GM18861 (cell line): ENCODE measurements around the gene SOX9.
A peak's percentile ranks its signal among the peaks of the same experiment; 100 is the strongest.

Experiments used
- ATAC-seq: cut with Tn5 transposase; IDR thresholded peaks from one replicate; pipeline ENCODE4 v1.9.1; 2021; ENCODE audit not compliant: unreplicated experiment

The SOX9 gene

DNA sequence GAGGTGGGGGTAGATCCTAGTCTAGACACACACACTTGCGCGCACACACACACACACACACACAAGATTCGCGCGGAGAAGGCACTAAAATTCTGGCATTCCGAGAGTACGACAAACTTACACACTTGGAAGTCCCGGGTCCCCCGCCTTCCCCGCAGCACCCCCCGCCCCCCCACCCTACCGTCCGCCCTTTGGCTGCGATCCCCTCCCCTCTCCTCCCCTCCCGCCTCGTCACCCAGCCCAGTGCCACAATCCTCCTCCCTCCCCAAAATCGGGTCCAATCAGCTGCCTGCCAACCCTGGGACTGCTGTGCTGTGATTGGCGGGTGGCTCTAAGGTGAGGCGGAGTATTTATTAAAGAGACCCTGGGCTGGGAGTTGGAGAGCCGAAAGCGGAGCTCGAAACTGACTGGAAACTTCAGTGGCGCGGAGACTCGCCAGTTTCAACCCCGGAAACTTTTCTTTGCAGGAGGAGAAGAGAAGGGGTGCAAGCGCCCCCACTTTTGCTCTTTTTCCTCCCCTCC is at the start of gene SOX9:
Gene SOX9, plus strand, starts transcription at position 379 of the 522 bp plus-strand sequence. CDS start 372 bp downstream, outside the sequence.
- ATAC-seq = peak; percentile 91

DNA sequence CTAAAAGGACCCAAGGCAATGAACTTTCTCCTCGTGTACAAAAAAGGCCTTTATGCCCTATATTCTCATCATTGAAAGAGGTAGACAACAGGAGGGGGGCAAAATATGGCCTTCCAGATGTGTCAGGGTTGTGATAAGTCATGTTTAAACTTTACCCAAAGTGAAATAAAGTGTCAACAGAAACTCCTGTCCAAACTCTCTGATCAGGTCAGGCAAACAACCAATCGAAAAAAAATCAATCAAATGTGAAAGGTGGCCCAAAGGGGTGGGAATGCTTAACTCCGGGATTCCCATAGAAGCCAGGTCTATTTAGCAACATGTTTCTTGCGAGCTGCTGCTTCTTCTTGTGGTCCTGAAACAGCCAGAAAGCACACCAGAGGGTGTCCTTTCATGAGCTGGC is 49.5 kb upstream of the SOX9 start:
- no peak for ATAC-seq

DNA sequence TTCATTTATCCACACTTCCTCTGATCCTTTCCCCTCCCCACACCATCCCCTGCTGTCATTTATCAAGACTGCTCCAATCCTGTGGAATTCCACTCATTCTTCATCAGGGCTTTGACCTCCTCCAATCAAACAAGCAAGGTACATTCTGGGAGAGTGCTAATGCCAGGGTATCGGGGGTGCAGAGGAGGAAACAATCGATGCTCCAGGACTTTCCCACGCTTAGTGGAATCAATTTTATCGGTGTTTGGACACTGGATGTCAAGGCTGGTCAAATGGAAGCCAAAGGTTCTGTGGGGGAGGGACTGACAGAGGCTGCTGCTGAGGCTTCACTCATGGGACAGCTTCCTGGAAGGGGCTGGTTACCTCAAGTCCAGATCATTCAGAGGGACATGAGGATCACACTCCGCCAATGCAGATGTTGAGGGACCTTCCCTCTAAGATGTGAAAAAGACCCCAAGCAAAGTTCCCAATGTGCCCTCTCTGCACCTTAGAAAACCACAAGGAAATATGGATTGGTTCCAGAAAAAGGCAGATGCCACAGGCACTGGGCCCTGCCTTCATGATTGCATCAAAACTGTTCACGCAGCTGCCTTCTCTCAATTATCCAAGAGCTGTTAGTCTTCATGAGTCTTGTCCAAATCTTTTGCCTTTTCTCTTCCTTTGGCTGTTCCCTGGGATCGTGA is 44.7 kb upstream of the SOX9 start:
- ATAC-seq = no peak

DNA sequence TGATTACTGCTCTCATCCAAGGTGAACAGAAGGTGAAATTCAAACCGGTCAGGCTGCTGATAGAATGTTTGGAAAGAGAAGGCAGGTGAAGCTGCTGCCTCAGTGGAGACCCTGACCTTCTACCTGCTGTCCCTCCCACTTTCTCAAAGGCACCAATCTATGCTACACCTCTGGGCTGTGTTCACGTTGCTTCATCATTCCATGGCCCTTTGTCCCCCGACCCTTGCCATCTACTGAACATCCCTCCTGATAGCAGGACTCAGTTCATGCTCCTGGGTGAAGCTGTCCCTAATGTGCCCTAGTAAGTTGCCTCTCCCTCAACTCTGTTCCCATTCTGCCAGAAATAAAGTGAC is 44.2 kb upstream of the SOX9 start:
- ATAC-seq = no peak

DNA sequence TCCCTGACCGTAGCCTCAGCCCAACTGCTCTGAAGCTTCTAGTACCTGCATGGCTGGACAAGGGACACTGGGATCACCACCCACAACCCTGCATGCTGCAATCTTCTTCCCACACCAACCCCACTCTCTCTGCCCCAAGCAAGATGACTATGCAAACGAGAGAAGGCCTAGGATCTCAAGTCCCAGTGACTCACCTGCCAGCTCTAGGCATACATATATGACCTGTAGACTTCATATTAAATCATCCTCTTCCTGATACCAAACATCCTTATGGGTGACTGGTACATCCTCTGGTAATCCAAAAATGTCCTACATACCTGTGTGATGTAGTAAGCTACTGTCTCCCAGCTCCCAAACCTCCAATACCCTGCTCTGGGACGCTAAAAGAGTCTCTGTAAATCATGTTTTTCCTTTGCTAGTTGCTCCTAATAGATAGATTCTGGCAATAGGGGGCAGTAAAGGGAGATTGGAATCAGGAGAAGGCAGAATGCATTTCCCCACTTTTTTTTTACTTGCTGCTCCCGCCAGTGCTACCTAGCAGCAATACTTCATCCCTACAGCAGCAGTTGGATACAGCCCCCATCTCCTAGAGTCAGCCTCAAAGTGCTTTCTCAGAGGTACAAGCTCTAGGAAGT is 43.4 kb upstream of the SOX9 start:
- no peak for ATAC-seq

DNA sequence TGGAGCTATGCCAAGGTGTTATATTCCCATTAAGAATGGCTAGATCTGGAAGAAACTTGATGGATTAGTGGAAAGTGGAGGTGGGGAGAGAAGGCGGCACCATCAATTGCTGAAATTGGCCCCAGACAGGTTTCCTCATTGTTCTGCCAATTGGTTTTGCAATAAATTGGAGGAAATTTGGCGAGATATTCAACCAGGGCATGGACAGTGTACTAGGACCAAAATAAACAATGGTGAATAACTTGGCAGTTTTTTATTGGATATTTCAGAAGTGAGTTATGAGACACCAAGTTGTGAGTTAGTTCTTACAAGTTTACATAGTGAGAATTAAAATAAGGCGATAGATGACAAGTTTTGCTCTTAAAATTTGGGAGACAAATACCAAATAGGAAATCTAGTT is 41.1 kb upstream of the SOX9 start:
- no peak for ATAC-seq

DNA sequence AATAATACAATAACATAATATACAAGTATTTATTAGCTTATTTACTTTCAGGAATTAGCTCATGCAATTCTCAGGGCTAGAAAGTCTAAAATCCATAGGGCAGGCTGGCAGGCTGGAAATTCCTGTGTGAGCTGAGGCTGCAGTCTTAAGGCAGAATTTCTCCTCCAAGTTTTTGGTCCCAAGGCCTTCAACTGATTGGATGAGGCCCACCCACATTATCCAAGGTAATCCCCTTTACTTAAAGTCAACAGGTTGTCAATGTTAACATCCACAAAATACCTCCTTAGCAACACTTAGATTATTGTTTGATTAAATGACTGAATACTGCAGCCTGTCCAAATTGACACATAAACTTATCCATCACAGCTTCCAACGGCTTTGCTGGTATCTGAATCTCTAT is 32.9 kb upstream of the SOX9 start:
- ATAC-seq = no peak

DNA sequence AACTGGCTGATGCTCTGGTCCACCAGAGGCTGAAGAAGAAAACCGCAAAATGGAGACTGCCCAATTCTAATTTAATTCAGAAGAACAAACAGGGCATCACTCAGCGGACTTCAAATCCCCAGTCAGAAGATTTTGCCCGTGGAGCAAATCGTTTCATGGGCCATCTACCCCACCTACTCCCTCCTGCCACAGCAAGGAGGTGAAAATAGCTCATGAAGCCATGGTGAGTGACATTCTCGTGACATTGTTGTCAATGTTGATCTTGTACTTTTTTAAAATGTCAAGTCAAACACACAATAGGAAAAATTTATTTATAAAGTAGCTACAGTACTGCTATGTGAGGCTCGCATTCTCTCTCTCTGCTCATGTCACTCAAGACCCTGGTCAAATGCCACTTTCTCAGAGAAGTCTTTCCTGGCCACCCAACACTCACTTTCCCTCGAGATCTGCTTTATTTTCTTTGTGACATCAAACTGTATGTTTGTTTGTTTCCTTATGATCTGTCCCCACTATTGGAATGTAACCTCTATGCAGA is 31.3 kb upstream of the SOX9 start:
- ATAC-seq = no peak

DNA sequence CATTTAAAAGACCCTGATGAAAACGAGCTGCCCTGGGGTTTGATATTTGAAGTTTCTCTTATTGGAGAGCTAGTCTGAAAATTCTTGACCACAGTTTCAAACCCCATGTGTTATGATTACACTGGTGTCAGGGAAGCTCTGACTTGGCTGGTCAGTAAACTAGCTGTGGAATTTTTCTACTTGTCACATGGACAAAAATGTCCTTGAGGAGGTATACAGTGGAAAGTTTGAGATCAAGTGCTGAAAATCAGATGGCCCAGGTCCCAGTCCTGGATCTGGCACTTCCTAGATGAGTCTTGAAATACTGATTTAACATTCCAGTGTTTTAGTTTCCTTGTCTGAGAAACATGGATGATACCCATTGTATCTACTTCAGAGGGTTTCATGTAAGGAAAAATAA is 30.7 kb upstream of the SOX9 start:
- no peak for ATAC-seq

DNA sequence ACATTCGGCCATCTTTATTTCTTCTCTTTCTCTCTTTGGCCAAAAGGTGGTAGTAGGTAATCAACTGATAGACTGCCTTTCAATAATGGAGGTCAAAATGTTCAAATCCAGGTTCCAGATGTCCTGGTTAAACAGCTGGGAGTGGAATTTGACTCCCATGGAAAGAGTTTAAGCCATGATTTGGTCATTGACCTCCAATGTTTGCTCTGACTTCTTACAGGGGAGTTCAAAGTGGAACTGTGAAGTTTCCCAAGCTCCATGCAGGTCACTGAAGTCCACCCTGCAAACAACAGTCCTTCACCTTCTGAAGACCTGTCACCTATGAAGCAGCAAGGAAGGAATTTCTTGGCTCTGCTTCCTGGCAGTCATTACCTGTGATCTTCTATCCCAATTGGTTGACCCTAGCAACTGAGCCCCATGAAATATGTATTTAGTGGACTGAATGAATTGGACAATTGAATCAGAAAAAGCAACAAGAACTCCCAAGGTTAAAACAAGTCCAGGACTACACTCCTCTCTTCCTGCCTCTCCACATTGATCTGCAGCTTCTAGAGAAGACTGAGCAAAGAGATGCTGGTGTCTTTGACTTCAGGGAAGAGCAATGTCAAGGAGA is 28.0 kb upstream of the SOX9 start:
- no peak for ATAC-seq

DNA sequence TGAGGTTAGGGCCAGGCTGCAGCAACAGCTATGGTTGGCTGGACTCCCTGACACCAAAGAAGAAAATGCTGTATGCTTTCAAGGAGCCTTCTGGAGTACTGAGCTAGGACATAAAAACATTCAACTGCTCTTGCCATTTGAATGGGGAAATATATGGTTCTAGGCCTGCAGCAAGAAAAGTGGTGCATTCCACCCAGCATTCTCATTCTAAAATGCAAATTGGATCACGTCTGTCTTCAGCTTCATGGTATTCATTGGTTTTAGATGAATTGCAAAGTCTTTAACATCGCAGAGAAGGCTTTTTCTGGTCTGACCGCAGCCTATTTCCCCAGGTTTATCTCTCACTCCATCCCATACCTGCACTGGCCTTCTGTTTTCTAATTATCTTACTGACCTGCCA is 27.1 kb upstream of the SOX9 start:
- no peak for ATAC-seq

DNA sequence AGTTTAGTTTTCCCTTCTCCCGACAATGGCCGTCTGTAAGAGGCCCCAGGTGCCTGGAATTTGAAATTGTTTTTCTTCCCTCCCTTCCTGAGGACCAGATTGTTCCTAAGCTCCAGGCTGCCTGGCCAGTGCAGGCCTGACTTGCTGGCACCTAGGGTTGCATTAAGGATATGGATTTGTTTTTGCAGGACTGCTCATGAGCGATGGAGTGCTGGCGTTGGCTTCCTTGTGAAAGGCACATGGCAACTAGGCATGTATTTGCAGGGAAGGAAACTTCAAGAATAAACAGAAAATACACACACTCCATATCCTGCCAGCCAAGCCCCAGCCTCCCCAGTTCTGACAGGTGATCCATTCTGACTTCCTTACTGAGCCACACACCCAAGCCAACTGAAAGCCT is 25.5 kb upstream of the SOX9 start:
- ATAC-seq = no peak

DNA sequence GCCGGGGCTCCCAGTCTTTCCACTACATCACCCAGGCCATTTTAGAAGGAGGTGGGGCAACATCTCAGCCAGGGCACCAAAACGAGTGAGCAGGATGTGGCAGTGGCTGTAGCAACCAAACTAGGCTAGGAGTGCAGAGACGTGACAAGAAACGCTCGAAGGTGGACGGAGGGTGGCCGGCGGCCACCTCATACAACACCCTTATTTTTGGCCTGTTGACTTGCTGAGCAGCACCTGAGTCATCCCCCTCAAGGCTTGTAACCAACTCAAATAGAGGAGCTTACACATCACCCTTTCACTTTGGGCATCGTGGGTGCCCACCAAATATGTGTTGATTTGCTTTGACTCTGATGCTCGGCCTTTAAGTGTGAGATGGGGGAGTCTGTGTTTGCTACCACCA is 23.7 kb upstream of the SOX9 start:
- no peak for ATAC-seq

DNA sequence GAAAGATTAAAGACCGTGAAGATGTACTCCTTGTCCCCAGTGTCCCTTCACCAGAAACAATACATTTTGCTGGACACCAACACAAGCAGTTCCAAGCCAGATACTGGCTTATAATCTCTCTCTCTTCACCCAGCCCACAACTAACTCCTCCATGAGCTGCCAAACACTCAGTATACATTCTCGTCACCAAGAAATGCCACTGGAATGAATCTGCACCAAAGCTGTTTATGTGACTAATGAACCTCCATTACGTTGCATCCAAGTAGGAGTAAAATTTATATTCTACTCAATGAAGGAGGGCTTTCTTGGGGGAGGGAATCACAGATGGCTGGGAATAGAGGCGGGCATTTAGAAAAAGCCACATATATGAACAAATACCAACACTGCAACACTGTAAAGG is 20.9 kb upstream of the SOX9 start:
- no peak for ATAC-seq

DNA sequence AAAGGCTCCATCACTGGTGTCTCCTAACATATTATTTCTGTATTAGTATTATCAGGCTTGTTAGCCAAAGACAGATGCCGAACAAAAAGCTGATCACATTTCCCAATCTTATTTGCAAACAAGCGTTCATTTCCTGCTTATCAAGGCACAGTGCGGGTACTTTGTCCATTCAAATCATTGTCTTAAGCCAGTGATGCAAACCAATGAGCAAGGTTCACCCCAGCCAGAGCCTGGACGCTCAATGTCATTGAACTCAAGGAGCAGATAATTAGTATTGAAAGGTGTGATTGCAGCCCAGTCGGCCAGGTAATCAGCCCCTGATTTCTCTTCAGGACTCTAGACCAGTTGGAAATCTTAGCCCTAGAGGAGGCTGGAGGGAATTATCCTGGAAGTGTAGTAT is 20.4 kb upstream of the SOX9 start:
- no peak for ATAC-seq

DNA sequence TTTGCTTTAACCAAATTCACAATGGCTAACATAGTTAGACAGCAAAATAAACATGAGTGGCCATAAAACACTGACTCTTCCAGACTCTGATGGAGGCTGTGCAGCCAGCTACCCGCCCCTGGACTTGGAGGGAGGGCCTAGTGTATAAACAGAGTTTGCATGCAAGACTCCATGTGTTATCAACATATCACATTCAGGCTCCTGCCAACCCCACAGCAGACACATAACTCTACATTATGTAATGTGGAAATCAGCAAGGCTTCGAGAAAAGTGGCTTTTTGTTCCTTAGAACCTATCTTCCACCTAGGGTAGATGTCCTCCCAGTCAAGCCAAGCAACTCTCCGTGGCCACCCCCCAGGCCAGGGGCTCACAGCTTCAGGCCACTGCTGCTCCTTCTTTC is 19.3 kb upstream of the SOX9 start:
- no peak for ATAC-seq

DNA sequence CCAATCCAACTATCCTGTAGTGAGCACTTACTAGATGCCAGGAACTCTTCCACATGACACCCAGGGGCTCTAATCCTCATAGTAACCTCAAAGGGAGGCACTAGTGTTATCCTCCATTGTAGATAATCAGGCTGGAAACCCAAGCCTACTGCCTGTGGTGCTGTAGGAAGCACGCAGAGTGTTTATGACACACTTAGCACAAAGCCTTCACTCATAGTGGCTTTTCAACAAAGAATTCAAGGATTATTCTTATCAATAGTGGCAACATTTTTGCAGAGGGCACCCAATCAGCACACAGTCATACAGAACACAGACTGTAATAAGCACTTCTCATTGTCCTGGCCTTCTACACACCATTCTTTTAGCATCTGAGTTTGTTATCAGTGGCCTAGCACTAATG is 18.5 kb upstream of the SOX9 start:
- no peak for ATAC-seq

DNA sequence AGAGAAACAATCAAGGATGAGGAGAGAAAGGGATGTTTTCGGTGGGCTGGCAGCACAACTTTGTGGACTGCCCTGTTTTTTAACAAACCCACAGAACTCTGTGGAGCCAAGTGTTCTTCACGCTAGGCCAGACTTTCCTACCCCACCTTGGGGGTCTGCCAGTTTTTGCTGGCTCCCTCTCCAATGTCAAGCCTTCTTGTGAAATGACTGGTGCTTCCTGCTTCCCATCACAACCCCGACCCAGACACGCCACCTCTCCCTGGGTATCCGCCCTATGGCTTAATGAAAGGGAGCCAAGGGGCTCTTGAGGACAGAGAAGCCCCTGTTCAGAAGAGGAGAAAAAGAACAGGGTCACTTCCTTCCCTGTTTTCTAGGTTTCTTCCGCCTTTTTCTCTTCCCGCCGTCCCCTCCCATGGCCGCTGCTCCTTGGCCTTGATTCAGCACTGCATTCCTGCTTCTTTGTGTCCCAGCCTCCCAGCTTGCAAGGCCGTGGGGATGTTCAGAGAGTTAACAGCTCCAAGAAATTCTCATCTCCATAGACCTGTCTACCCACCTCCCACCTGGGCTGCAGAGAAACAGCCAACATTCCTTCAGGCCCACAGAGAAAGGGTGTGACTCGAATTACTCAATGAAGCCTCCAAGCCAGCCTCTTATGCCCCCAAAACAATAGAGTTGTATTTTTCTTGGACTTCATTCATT is 16.5 kb upstream of the SOX9 start:
- ATAC-seq = no peak

DNA sequence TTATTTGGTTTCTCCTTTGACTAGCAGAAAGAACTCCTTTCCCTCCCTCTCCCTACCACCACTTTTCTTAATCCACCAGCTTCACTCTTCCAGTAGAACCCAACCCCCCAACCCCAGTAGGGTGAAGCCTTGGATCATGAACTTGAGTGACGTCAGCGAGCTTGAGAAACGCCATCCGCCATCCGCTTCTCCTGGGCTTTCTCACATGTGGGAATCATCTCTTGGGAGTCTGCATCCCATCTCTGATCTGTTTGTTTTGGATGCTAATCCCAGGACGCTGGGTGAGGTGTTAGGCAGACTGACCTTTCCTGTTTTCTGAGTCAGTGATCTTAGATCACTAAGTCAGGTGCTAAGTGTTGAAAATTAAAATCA is 16.0 kb upstream of the SOX9 start:
- ATAC-seq = no peak

DNA sequence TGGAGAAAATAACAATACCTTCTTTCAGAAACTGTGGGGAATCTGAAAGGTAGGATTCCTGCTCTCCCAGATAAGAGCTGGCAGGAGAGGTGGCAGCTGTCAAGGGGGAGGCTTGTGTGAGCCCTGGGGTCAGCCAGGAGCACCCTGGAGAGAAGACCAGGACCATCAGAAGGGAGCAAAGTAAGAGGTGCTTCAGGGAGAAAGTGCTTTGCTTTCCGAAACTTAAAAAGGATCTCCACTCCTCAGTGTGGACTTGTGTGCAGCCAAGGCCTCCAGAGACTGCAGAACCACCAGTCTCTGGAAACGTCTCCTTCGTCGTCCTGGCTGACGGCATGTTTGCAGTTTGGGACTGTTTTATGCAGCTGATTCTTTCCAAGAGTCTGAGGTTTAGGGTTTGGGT is 13.7 kb upstream of the SOX9 start:
- no peak for ATAC-seq

DNA sequence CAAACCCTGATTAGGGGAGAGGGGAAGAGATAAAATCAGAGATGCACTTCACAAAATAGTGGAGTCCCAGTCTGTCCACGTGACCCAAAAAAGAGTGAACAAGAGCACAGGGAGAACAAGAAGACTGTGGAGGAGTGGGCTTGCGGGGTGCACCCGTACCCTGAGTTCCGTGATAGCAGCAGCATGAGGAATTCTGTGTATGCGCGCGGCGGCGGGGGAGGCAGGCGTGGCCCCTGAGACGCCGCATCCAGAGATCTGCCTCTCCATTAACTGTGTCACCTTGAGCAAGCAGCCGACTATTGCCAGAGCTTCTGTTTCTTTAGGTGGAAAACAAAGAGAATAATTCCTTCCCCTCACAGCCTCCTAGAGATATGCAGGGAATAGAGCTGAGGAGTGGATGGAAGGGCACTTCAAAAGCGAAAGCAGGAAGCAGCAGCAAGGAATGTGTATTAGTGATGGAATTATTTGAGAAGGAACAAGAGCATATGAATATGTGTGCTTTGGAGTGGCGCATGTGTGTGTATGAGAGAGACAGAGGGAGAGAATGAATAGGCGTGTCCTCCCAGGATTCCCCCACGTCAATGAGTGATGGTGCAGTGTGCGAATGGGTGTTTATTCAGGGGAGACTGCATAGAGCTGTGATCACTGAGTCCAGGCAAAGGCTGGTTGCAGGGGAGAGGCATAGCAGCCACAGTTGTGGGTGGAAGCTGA is 10.4 kb upstream of the SOX9 start:
- no peak for ATAC-seq
